Panc1 (cell line): Measurements from ENCODE around the gene MTHFSD. TPM values are rescaled to one million over a fixed set of nuclear protein-coding genes. Genes with fewer than 3 reads are reported as not detected.

Experiments
- ATAC-seq: fragments of 200-7000 bp; cut with Tn5 transposase; 2 replicates; pipeline ENCODE4 v1.9.1; 2020; ENCODE audit warnings: mild to moderate bottlenecking, moderate library complexity
- BruUV-seq: library from RNA; stranded (reverse); fragments of 400-500 nt; replicated peaks from 2 replicates; lab custom pipeline; 2021; lab: Mats Ljungman, UMichigan
- CTCF ChIA-PET: fragments of 300-600 bp; sonication (Branson Sonifier 250); formaldehyde crosslinking; loops from one replicate; lab custom pipeline; 2022; ENCODE audit warnings: antibody characterized with exemption; lab: Charles Lee
- POLR2A ChIA-PET: fragments of 300-600 bp; sonication (Branson Sonifier 250); formaldehyde crosslinking; loops from one replicate; lab custom pipeline; 2022; ENCODE audit warnings: antibody characterized with exemption; lab: Charles Lee
- DNase-seq: peaks from one replicate; pipeline ENCODE4 v3.0.0-alpha.2; 2010; ENCODE audit warnings: low read depth, low spot score
- H3K27ac ChIP-seq: 2 replicates; pipeline ENCODE4 v1.5.1; 2011; ENCODE audit warnings: mild to moderate bottlenecking, low read length, inconsistent platforms
- H3K27me3 ChIP-seq: fragments of 200-500 bp; sonication (Bioruptor generic); 2 replicates; pipeline ENCODE4 v1.6.0; 2014; ENCODE audit warnings: low read length, inconsistent platforms; ENCODE audit not compliant: control insufficient read depth, insufficient read depth
- H3K36me3 ChIP-seq: fragments of 200-500 bp; sonication (Bioruptor generic); 2 replicates; pipeline ENCODE4 v1.5.1; 2014; ENCODE audit warnings: inconsistent platforms, mild to moderate bottlenecking, low read length, moderate library complexity; ENCODE audit not compliant: control insufficient read depth, insufficient read depth
- H3K4me1 ChIP-seq: 2 replicates; pipeline ENCODE4 v1.5.1; 2011; ENCODE audit warnings: inconsistent platforms, mild to moderate bottlenecking, low read length, moderate library complexity; ENCODE audit not compliant: control insufficient read depth, insufficient read depth
- H3K4me3 ChIP-seq, 2 experiments: 2 replicates each; pipeline ENCODE4 v1.5.1; 2011 to 2012; ENCODE audit warnings: low read depth in 2 of 2, low read length in 2 of 2, mild to moderate bottlenecking in 2 of 2, inconsistent platforms in 1 of 2, moderate library complexity in 1 of 2
- H3K9me3 ChIP-seq: fragments of 200-500 bp; sonication (Bioruptor generic); 2 replicates; pipeline ENCODE4 v1.5.1; 2014; ENCODE audit warnings: low read depth, mild to moderate bottlenecking, inconsistent platforms, low read length, moderate library complexity; ENCODE audit not compliant: control insufficient read depth, insufficient read depth
- POLR2AphosphoS5 ChIP-seq: IDR thresholded peaks from 2 replicates; pipeline ENCODE4 v1.6.1; 2012; ENCODE audit warnings: mild to moderate bottlenecking, low read depth, low read length, moderate library complexity
- REST ChIP-seq, 2 experiments: IDR thresholded peaks; 2 replicates each; pipeline ENCODE4 v1.6.1; 2011 to 2012; ENCODE audit warnings: low read depth in 2 of 2, control low read depth in 1 of 2, low read length in 1 of 2, mild to moderate bottlenecking in 1 of 2, moderate library complexity in 1 of 2; ENCODE audit not compliant: insufficient read depth in 1 of 2
- SIN3A ChIP-seq: IDR thresholded peaks from 2 replicates; pipeline ENCODE4 v1.6.1; 2012; ENCODE audit warnings: low read depth, mild to moderate bottlenecking, low read length, moderate library complexity, borderline replicate concordance; ENCODE audit not compliant: insufficient read depth
- TCF7L2 ChIP-seq: IDR thresholded peaks from 2 replicates; pipeline ENCODE4 v1.6.1; 2011; ENCODE audit warnings: mild to moderate bottlenecking, low read depth, low read length, inconsistent platforms
- in situ Hi-C: cut with HindIII; loops from 2 replicates; pipeline ENCODE4 v1.10.0; 2016; ENCODE audit warnings: low sequenced_read_pairs, low pct_unique_long_range_greater_than_20kb
- intact Hi-C: fragments of 100-400 bp; cut with micrococcal nuclease; formaldehyde crosslinking; loops from one replicate; pipeline ENCODE4 v1.10.0; 2022; ENCODE audit not compliant: unreplicated experiment
- total RNA-seq: library from RNA; stranded (reverse); gene quantifications from one replicate; pipeline ENCODE4 v1.2.1, GENCODE V29; 2021; ENCODE audit not compliant: unreplicated experiment
- TF ChIP-seq, protein P1 (sequence below): fragments of 450-650 bp; IDR thresholded peaks from 2 replicates; pipeline ENCODE4 v1.5.1; 2017; ENCODE audit warnings: mild to moderate bottlenecking

MTHFSD gene
- total RNA-seq, 1 experiment from 2014 or later, result 16.5 TPM

DNA sequence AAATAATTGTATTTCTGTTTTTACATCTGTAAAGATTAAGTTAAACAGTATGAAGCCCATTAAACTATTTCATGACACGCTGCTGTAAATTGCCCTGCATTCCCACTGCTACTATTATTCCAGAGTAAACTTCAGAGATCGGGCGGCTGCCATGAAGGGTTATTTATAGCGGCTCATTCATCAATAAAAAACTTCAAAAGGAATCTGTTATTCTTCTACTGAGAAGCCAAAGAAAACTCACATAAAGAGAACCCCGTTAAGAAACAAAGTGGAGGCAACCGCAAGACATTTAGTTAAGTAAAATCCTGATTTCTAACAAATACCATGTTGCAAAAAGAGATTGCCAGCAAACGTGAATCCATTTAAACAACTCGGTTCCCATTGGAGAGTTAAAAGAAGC, 39.7 kb upstream of the MTHFSD start:
- POLR2A ChIA-PET, result no interaction called here
- no peaks in the 10 kb centered on the region for H3K27me3 ChIP-seq
- CTCF ChIA-PET, result no interaction called here

DNA sequence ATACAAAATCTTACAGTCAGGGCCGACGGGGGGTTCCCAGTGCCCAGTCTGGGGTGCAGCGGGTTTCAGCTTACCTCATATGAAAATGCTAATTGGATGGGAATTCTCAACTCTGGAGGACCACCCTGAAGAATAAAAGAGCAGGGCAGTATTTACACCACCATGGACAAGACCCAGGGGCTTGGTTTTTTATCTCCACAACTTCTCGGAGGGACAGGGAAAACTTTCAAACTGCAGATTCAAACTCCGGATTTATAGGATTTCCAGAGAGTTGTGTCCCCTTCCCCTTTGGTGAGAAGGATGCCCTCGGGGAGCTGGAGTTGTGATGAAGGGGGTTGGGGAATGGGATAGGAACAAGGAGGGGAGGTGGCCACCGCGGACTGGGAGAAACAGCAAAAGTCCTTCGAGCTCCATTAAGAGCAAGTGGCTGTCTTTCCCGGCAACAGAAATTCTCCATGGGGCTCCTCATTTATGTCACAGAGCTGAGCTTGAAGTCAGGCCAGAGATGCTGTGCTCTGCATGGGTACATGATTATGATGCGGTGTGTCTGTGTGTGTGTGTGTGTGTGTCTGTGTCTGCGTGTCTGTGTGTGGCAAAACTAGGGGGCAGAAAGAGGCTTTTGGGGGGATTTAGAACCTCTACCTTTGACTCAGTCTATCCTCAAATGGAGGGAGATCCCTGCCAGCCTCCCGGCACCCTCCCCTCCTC, 39.0 kb upstream of the MTHFSD start:
- Histone ChIP-seq H3K27me3 (no peaks in the 10 kb centered on the region), H3K27ac (no peak overlapping the region), H3K36me3 (no peaks in the 10 kb centered on the region), H3K4me1 (peaks cover 10% of the 10 kb centered on the region), H3K4me3 (no peak overlapping the region), H3K9me3 (no peaks in the 10 kb centered on the region)
- ChIA-PET CTCF (interaction anchor here (0.5 kb wide), 1 partner anchor 8 kb away, joined by 3 read pairs; no protein-coding TSS in a partner anchor), POLR2A (no interaction called here)
- DNase-seq (no peak), ATAC-seq (no peak)
- intact Hi-C loops, result no loop called here
- no peak for TF ChIP-seq POLR2AphosphoS5
- no peak for TF ChIP-seq TCF7L2
- TF ChIP-seq, protein P1, sequence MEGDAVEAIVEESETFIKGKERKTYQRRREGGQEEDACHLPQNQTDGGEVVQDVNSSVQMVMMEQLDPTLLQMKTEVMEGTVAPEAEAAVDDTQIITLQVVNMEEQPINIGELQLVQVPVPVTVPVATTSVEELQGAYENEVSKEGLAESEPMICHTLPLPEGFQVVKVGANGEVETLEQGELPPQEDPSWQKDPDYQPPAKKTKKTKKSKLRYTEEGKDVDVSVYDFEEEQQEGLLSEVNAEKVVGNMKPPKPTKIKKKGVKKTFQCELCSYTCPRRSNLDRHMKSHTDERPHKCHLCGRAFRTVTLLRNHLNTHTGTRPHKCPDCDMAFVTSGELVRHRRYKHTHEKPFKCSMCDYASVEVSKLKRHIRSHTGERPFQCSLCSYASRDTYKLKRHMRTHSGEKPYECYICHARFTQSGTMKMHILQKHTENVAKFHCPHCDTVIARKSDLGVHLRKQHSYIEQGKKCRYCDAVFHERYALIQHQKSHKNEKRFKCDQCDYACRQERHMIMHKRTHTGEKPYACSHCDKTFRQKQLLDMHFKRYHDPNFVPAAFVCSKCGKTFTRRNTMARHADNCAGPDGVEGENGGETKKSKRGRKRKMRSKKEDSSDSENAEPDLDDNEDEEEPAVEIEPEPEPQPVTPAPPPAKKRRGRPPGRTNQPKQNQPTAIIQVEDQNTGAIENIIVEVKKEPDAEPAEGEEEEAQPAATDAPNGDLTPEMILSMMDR, result no peak
- TF ChIP-seq REST (IDR thresholded peaks at IDR 0.05; ENCODE audit: insufficient read depth in 1 of 2, low read depth in 2 of 2, low read length in 1 of 2), result no peak
- TF ChIP-seq SIN3A, result no peak
- no TSS peak for BruUV-seq
- in situ Hi-C loops, result no loop called here

More for the DNA sequence above, 39.7 kb upstream of the MTHFSD start:
- intact Hi-C loops (no loop called here), in situ Hi-C loops (no loop called here)
- Histone ChIP-seq H3K4me3 (no peak overlapping the region), H3K36me3 (no peaks in the 10 kb centered on the region), H3K27ac (no peak overlapping the region), H3K9me3 (no peaks in the 10 kb centered on the region), H3K4me1 (peaks cover 8% of the 10 kb centered on the region)
- BruUV-seq, result no TSS peak
- TF ChIP-seq POLR2AphosphoS5 (no peak), REST (IDR thresholded peaks at IDR 0.05; ENCODE audit: insufficient read depth in 1 of 2, low read depth in 2 of 2, low read length in 1 of 2) (no peak), SIN3A (no peak), TCF7L2 (no peak)
- TF ChIP-seq, protein P1, result no peak
- ATAC-seq, result no peak
- DNase-seq, result no peak
